GM21529 (cell line): ENCODE measurements around the gene CD82.
A peak's percentile ranks its signal among the peaks of the same experiment; 100 is the strongest.

Experiments
- ATAC-seq: cut with Tn5 transposase; IDR thresholded peaks from one replicate; pipeline ENCODE4 v1.9.1; 2021; ENCODE audit not compliant: unreplicated experiment

Gene CD82

GRCh38 chr11:44574610-44575287 lies 9.3 kb downstream of the CD82 start:
- peak; percentile 45 for ATAC-seq

GRCh38 chr11:44575288-44575672 lies 9.8 kb downstream of the CD82 start:
- ATAC-seq: no peak

DNA sequence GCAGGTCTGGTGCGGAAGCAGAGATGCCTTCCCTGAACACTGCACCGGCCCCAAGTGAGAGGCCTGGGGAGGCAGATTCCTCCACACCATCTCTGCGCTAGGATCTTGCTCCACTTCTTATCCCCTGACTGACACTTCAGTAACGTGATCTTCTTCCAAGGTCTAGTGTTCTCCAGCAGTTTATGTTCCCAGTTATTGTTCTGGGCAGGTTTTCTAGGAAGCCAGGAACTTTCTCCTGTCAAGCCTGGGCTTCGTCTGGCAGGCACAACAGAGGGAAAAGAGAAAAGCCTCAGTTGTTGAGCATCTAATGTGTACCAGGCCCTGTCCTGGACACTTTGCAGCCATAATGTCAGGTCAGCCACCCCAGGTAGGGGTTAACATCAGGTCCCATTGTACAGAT lies 10.5 kb downstream of the CD82 start:
- no peak for ATAC-seq

GRCh38 chr11:44576656-44577055 lies 11.2 kb downstream of the CD82 start:
- ATAC-seq: no peak

- ATAC-seq: no peak
Measured at GRCh38 chr11:44577231-44577830, 11.9 kb downstream of the CD82 start.

GRCh38 chr11:44578279-44578678 lies 12.8 kb downstream of the CD82 start:
- ATAC-seq: peak; percentile 38

GRCh38 chr11:44579302-44579761 lies 13.9 kb downstream of the CD82 start:
- ATAC-seq: no peak

- ATAC-seq: no peak
Measured at GRCh38 chr11:44580701-44581100, 15.2 kb downstream of the CD82 start.

GRCh38 chr11:44581246-44581645 lies 15.8 kb downstream of the CD82 start:
- ATAC-seq: no peak

DNA sequence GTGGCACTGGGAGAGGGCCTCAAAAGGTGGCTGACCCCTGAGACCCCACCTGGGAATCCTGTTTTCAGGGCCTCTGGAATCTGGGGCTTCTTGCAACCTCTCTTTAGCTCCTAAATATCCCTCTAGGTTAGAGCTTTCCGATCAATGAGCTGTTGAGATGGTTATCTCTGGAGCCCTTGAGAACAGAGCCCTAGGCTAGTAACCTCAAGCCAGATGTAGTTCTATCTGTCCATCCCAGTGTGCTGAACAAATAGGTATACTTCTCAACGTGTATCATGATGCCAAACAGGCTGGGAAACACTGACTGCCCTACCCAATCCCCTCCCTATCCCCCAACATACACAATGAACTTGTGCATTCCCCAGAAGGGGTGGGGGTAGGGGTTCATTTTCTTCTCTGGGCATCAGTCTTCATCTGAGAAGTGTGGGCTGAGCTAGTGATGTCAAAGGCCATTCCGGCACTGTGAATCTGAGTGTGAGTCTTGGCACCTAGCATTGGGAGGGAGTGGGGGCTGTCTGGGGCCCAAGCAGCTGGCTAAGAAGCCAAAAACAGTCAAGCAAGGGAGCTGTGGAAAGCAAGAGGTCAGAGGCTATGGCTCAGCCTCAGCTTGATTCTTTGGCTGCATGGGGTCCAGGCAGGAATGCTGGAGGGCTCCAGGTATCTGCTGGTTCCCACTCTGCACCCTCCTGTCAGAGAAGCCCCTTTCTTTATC lies 17.3 kb downstream of the CD82 start:
- ATAC-seq: no peak

DNA sequence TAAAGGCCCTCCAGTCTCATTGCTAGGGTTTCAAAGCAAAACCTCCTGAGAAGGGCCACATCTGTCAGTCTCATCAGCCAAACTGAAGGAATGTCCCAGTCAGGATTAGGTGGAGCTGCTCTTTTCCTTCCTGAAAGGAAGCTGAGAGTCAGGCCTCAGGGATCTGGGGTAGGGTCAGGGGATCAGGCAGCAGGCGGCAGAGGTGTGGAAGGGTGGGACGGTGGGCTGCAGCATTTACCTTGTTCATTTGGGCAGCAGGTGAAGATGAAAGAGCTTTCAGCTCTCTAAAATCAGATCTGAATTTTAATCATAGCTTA lies 17.8 kb downstream of the CD82 start:
- no peak for ATAC-seq

GRCh38 chr11:44585421-44585820 lies 20.0 kb downstream of the CD82 start:
- no peak for ATAC-seq

- ATAC-seq: no peak
Measured at GRCh38 chr11:44589301-44589700, 23.8 kb downstream of the CD82 start.

DNA sequence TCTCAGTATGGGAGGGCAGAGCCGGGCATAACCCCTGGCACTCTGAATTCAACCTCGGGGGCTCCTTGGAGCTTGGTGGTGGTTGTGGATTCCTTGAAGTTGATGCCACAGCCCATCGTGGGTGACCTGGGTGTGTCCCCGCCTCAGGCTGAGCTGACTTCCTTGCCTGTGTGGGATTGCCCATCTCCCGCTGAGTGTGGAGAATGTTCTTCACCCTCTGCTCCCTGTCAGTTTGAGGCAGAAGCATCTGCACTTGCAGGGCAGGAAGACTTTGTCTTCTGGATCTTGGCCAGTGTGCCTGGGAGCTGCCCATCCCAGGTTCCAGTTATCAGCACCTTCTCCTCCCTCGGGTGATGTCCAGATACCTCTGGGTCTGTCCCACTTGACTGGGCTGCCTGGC lies 25.3 kb downstream of the CD82 start:
- no peak for ATAC-seq

DNA sequence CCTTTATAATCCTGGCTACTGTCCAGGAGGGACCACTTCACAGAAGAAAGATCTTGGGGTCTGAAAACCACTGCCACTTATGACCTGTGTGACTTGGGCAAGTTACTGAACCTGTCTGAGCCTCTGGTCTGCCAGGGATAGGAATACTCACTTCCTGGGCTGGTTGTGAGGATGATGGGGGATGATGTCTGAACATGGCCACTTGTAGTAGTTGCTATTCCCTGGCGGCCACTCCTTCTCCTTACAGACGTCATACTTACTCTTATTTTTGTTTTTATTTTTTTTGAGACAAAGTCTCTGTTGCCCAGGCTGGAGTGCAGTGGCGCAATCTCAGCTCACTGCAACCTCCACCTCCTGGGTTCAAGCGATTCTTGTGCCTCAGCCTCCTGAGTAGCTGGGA lies 26.1 kb downstream of the CD82 start:
- ATAC-seq: no peak

DNA sequence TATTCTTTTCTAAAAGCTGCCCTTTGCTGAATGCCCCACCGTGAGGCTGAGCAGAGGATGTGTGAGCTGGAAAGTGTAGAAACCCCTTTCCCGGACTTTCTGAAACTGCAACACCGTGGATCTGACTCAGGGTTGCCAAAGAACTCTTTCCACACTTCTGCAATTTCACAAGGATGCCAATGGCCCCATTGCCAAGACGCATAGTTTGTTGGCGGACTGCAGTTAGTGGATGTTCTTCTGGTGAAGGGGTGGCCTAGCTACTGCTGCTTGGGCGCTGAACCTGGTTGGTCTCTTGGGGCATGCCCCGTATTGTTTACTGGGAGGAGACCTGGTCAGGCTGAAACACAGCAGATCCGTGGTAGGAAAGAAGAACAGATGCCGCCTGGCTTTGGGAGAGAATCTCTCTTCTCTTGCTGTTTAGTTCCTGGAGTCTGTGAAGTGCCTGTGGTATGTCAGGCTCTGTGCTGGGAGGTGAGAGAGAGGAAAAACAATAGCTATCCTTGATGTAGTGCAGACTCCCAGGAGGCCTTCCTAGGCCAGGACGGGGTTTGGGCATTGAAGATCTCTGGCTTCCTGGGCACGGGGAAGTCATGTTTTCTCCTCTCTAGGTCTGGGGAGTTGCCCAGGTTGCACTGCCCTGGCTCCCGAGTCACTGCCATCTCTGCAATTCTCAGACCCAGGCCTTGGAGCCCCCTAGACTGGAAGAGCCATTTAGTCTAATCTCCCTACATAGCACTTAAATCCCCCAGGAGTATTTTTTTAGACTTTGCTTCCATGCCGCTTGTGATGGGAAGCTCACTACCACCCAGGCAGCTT lies 26.9 kb downstream of the CD82 start:
- no peak for ATAC-seq

GRCh38 chr11:44593251-44593650 lies 27.8 kb downstream of the CD82 start:
- ATAC-seq: no peak

- ATAC-seq: no peak
Measured at GRCh38 chr11:44595006-44595405, 29.5 kb downstream of the CD82 start.

GRCh38 chr11:44595964-44596381 lies 30.5 kb downstream of the CD82 start:
- ATAC-seq: no peak

GRCh38 chr11:44596525-44597276 lies 31.2 kb downstream of the CD82 start:
- peak; percentile 52 for ATAC-seq
